HepG2 (cell line): Measurements from ENCODE around the gene LITAF. TPM values are rescaled to one million over a fixed set of nuclear protein-coding genes. Genes with fewer than 3 reads are reported as not detected.

ENCODE experiments used
- ATAC-seq: fragments of 200-7000 bp; cut with Tn5 transposase; 3 replicates; pipeline ENCODE4 v1.9.1; 2020; ENCODE audit warnings: mild to moderate bottlenecking, moderate library complexity
- BruUV-seq: library from RNA; stranded (reverse); fragments of 400-500 nt; replicated peaks from 2 replicates; lab custom pipeline; 2021; lab: Mats Ljungman, UMichigan
- CTCF ChIA-PET: fragments of 300-600 bp; formaldehyde crosslinking; extraction: SDS; loops from one replicate; lab custom pipeline; 2021; ENCODE audit warnings: low total read pairs, inconsistent platforms, low intra/inter-chr PET ratio; lab: Yijun Ruan, JAX
- POLR2A ChIA-PET: fragments of 350-600 bp; sonication (Branson Sonifier 250); formaldehyde crosslinking; loops from one replicate; lab custom pipeline; 2020; ENCODE audit warnings: antibody characterized with exemption, inconsistent platforms; lab: Yijun Ruan, JAX
- DNase-seq: peaks from one replicate; pipeline ENCODE4 v3.0.0-alpha.2; 2015; ENCODE audit warnings: low spot score
- FAIRE-seq: peaks from 3 replicates; lab custom pipeline; 2011; peaks lifted over from hg19 to GRCh38; lab: Jason Lieb, UNC
- H2AFZ ChIP-seq: one replicate; pipeline ENCODE4 v1.6.1; 2011; ENCODE audit warnings: low read length, inconsistent platforms
- H3K27ac ChIP-seq: fragments of 300-600 bp; 3 replicates; pipeline ENCODE4 v1.8.0; 2011; ENCODE audit warnings: mixed run types, mild to moderate bottlenecking, mixed read lengths, low read length, inconsistent platforms; ENCODE audit not compliant: insufficient read depth; ENCODE audit errors: extremely low read length
- H3K27me3 ChIP-seq, 2 experiments: fragments of 200-600 bp in 1 of 2; 2 replicates in 1 of 2; 3 replicates in 1 of 2; pipeline versions ENCODE4 v1.6.0 to v1.8.0; 2011; ENCODE audit warnings: low read length in 2 of 2, mild to moderate bottlenecking in 2 of 2, moderate library complexity in 2 of 2, inconsistent platforms in 1 of 2; ENCODE audit not compliant: insufficient read depth in 2 of 2, control insufficient read depth in 1 of 2
- H3K36me3 ChIP-seq, 2 experiments: fragments of 200-600 bp in 1 of 2; replicated peaks in 1 of 2; 2 replicates in 1 of 2; 3 replicates in 1 of 2; pipeline versions ENCODE4 v1.5.1 to v1.8.0; 2011; ENCODE audit warnings: low read length in 2 of 2, inconsistent platforms in 1 of 2; ENCODE audit not compliant: insufficient read depth in 2 of 2, control insufficient read depth in 1 of 2
- H3K4me1 ChIP-seq: 2 replicates; pipeline ENCODE4 v1.5.1; 2012; ENCODE audit warnings: low read length, inconsistent platforms; ENCODE audit not compliant: insufficient read depth
- H3K4me2 ChIP-seq: 2 replicates; pipeline ENCODE4 v1.6.0; 2011; ENCODE audit warnings: low read depth, low read length, inconsistent platforms
- H3K4me3 ChIP-seq, 3 experiments: fragments of 200-600 bp in 1 of 3; sonication (generic), shearing (Covaris generic) in 1 of 3; replicated peaks in 1 of 3; 2 replicates each; pipeline ENCODE4 v1.5.1; 2011 to 2016; ENCODE audit warnings: low read length in 3 of 3, inconsistent platforms in 2 of 3, low read depth in 2 of 3, mild to moderate bottlenecking in 2 of 3, control low read depth in 1 of 3, mixed read lengths in 1 of 3; ENCODE audit not compliant: insufficient read depth in 1 of 3
- H3K79me2 ChIP-seq: one replicate; pipeline ENCODE4 v1.6.1; 2011; ENCODE audit warnings: low read length, inconsistent platforms; ENCODE audit not compliant: insufficient read depth
- H3K9ac ChIP-seq: 2 replicates; pipeline ENCODE4 v1.6.0; 2011; ENCODE audit warnings: mild to moderate bottlenecking, low read depth, low read length, inconsistent platforms; ENCODE audit not compliant: insufficient read depth
- H3K9me3 ChIP-seq: 2 replicates; pipeline ENCODE4 v1.5.1; 2012; ENCODE audit warnings: mild to moderate bottlenecking, low read length
- H4K20me1 ChIP-seq: 2 replicates; pipeline ENCODE4 v1.6.0; 2011; ENCODE audit warnings: inconsistent platforms, mild to moderate bottlenecking, low read length, moderate library complexity; ENCODE audit not compliant: insufficient read depth
- AKAP8 ChIP-seq: sonication (generic); formaldehyde crosslinking; IDR thresholded peaks from 2 replicates; pipeline ENCODE4 v1.5.1; 2020; ENCODE audit warnings: mild to moderate bottlenecking, missing genetic modification reagents
- ONECUT2 ChIP-seq: sonication (generic); formaldehyde crosslinking; IDR thresholded peaks from 2 replicates; pipeline ENCODE4 v1.4.0; 2020; ENCODE audit warnings: missing genetic modification reagents
- RBM22 ChIP-seq: fragments of 200-400 bp; formaldehyde crosslinking; optimal IDR thresholded peaks from 2 replicates; pipeline ENCODE3; 2017; ENCODE audit warnings: mild to moderate bottlenecking, low read length, moderate library complexity
- ZNF24 ChIP-seq: fragments of 450-650 bp; IDR thresholded peaks from 2 replicates; pipeline ENCODE4 v1.6.1; 2017; ENCODE audit warnings: antibody characterized with exemption, mild to moderate bottlenecking
- ZNF264 ChIP-seq: sonication (generic); formaldehyde crosslinking; IDR thresholded peaks from 2 replicates; pipeline ENCODE4 v1.4.0; 2020; ENCODE audit warnings: missing genetic modification reagents
- ZNF550 ChIP-seq: sonication (generic); formaldehyde crosslinking; IDR thresholded peaks from 2 replicates; pipeline ENCODE4 v1.4.0; 2020; ENCODE audit warnings: mild to moderate bottlenecking, missing genetic modification reagents, borderline replicate concordance
- ZNF737 ChIP-seq: sonication (generic); formaldehyde crosslinking; IDR thresholded peaks from 2 replicates; pipeline ENCODE4 v1.5.0; 2020; ENCODE audit warnings: missing genetic modification reagents, mild to moderate bottlenecking, borderline replicate concordance
- ZNF782 ChIP-seq: sonication (generic); formaldehyde crosslinking; IDR thresholded peaks from 2 replicates; pipeline ENCODE4 v1.4.0; 2020; ENCODE audit warnings: missing genetic modification reagents, mild to moderate bottlenecking, borderline replicate concordance
- ZNF83 ChIP-seq: sonication (generic); formaldehyde crosslinking; IDR thresholded peaks from 2 replicates; pipeline ENCODE4 v1.4.0; 2020; ENCODE audit warnings: missing genetic modification reagents, mild to moderate bottlenecking, borderline replicate concordance
- WGBS: methylation state at CpG from one replicate; pipeline ENCODE4 v1.1.6; 2017; ENCODE audit warnings: low lambda C conversion rate; 5-methylcytosine and 5-hydroxymethylcytosine counted together
- in situ Hi-C: cut with HindIII; loops from 2 replicates; pipeline ENCODE4 v1.10.0; 2017; ENCODE audit warnings: low pct_unique_long_range_greater_than_20kb; ENCODE audit not compliant: extremely low pct_ligation_motif_present
- intact Hi-C: fragments of 100-400 bp; cut with micrococcal nuclease; formaldehyde crosslinking; loops from one replicate; pipeline ENCODE4 v1.10.0; 2022; ENCODE audit not compliant: unreplicated experiment
- polyA plus RNA-seq, 8 experiments: library from polyadenylated mRNA; depleted of rRNA in 3 of 8; stranded (reverse) in 7 of 8; unstranded in 1 of 8; fragments of >200 nt; fragmentation: Illumina TruSeq in 4 of 8; extraction: Trizol in 4 of 8; gene quantifications; 2 replicates each; pipeline versions ENCODE4 v1.2.1 to v1.2.3, GENCODE V29; 2011 to 2016; ENCODE audit warnings: low read depth in 4 of 8, missing spikeins in 1 of 8, mixed read lengths in 1 of 8; ENCODE audit not compliant: insufficient read depth in 1 of 8
- total RNA-seq, 5 experiments: library from RNA; depleted of rRNA; stranded (reverse); fragments of >200 nt; fragmentation: Illumina TruSeq; extraction: Trizol; gene quantifications; 2 replicates each; pipeline ENCODE4 v1.2.3, GENCODE V29; 2016; ENCODE audit warnings: low read depth in 1 of 5
- TF ChIP-seq, protein P1 (sequence below): sonication (generic); formaldehyde crosslinking; IDR thresholded peaks from 2 replicates; pipeline ENCODE4 v1.4.0; 2020; ENCODE audit warnings: missing genetic modification reagents
- TF ChIP-seq, protein P2 (sequence below): sonication (generic); formaldehyde crosslinking; IDR thresholded peaks from 2 replicates; pipeline ENCODE4 v1.4.0; 2020; ENCODE audit warnings: missing genetic modification reagents
- TF ChIP-seq, protein P3 (sequence below): IDR thresholded peaks from 2 replicates; pipeline ENCODE4 v1.6.1; 2016; ENCODE audit warnings: missing compliant biosample characterization, missing genetic modification reagents, borderline replicate concordance

LITAF gene
- total and polyA plus RNA-seq, 2 of the 13 experiments (the other 11 are each of a cell fraction or from before 2014, with no cell fraction given): 80.1 to 141 TPM

DNA sequence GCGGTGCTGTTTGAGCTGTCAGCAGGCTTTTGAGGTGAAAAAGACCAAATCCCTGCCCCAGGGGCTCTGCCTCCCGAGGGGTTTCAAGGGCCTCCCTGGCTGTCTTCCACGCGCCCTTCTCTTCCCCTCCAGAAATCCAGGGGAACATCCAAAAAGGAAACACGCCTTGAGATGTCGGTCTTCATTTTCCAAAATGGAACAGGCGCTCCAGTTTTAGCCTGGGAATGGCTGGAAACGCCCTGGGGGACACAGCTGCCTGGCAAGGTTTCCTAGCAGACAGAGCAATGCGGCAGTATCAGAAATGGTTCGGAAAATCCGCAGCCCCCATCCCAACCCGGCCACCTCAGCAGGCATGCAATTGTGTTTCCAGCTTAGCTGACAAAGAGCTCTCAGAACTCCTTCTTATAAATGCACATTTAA, 16.6 kb upstream of the LITAF start:
- H3K36me3 ChIP-seq: no peaks in the 10 kb centered on the region
- no peak for FAIRE-seq
- no peak for ATAC-seq
- H3K9me3 ChIP-seq: no peaks in the 10 kb centered on the region
- WGBS: 54% methylated on average over 12 of the region's 12 CpGs
- no peak for DNase-seq
- H3K4me1 ChIP-seq: peaks cover 17% of the 10 kb centered on the region
- H2AFZ ChIP-seq: no peak overlapping the region
- no peak overlapping the region for H3K4me3 ChIP-seq
- no peaks in the 10 kb centered on the region for H3K79me2 ChIP-seq
- no TSS peak for BruUV-seq
- H3K4me2 ChIP-seq: no peak overlapping the region
- no peaks in the 10 kb centered on the region for H4K20me1 ChIP-seq
- POLR2A ChIA-PET: no interaction called here
- in situ Hi-C loops: no loop called here
- intact Hi-C loops: no loop called here
- TF ChIP-seq, protein P1, sequence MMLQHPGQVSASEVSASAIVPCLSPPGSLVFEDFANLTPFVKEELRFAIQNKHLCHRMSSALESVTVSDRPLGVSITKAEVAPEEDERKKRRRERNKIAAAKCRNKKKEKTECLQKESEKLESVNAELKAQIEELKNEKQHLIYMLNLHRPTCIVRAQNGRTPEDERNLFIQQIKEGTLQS (CRISPR knock-in tag): no peak
- TF ChIP-seq ZNF737 (CRISPR knock-in tag) (no peak), ZNF550 (CRISPR knock-in tag) (no peak), ZNF264 (CRISPR knock-in tag) (no peak), ONECUT2 (CRISPR knock-in tag) (no peak), ZNF24 (no peak), ZNF782 (CRISPR knock-in tag) (no peak), RBM22 (no peak), ZNF83 (CRISPR knock-in tag) (no peak), AKAP8 (no peak)
- TF ChIP-seq, protein P2, sequence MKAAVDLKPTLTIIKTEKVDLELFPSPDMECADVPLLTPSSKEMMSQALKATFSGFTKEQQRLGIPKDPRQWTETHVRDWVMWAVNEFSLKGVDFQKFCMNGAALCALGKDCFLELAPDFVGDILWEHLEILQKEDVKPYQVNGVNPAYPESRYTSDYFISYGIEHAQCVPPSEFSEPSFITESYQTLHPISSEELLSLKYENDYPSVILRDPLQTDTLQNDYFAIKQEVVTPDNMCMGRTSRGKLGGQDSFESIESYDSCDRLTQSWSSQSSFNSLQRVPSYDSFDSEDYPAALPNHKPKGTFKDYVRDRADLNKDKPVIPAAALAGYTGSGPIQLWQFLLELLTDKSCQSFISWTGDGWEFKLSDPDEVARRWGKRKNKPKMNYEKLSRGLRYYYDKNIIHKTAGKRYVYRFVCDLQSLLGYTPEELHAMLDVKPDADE: no peak
- TF ChIP-seq, protein P3, sequence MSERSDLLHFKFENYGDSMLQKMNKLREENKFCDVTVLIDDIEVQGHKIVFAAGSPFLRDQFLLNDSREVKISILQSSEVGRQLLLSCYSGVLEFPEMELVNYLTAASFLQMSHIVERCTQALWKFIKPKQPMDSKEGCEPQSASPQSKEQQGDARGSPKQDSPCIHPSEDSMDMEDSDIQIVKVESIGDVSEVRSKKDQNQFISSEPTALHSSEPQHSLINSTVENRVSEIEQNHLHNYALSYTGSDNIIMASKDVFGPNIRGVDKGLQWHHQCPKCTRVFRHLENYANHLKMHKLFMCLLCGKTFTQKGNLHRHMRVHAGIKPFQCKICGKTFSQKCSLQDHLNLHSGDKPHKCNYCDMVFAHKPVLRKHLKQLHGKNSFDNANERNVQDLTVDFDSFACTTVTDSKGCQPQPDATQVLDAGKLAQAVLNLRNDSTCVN: no peak
- TF ChIP-seq, all 625 proteins: peak for 0
- peaks cover 13 to 73% of the 10 kb centered on the region in 2 experiments for H3K27me3 ChIP-seq
- H3K9ac ChIP-seq: no peak overlapping the region
- CTCF ChIA-PET: no interaction called here
- H3K27ac ChIP-seq: no peak overlapping the region
